OCI-M1 (cell line): ENCODE results near the gene PDLIM1.
"Not testable (repeated sequence)": the region's sequence is repeated elsewhere in the genome, so short reads cannot be mapped to it uniquely, and the experiment has no call there.

Source experiments
- DNase-seq: peaks from one replicate; lab custom pipeline; 2025; lab: John Stamatoyannopoulos, UW

PDLIM1 gene

DNA sequence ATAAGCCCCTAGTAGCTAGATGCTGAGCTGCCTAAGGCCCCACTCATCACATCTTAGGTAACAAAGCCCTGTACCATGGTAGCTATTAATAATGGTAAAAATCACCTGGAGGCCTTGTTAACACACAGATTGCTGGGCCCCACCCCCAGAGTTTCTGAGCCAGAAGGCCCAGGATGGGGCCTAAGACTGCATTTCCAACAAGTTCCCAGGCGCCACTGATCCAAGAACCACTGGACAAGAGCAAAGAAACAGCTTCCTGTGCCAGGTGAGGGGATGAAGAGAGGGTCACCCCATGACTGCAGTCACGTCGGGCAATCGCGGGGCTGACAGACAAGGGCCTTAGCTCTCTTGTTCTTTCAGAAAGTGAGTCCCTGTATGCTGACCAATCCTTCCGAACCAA is 50.0 kb downstream of the PDLIM1 start:
- DNase-seq, result no peak

DNA sequence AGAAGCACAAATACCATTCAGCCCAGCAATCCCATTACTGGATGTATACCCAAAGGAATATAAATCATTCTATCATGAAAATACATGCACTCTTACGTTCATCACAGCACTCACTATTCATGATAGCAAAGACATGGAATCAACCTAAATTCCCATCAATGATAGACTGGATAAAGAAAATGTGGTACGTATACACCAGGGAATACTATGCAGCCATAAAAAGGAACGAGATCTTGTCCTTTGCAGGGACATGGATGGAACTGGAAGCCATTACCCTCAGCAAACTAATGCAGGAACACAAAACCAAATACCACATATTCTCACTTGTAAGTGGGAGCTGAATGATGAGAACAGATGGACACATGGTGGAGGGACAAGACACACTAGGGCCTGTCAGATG is 50.7 kb downstream of the PDLIM1 start:
- DNase-seq, result not testable (repeated sequence)

DNA sequence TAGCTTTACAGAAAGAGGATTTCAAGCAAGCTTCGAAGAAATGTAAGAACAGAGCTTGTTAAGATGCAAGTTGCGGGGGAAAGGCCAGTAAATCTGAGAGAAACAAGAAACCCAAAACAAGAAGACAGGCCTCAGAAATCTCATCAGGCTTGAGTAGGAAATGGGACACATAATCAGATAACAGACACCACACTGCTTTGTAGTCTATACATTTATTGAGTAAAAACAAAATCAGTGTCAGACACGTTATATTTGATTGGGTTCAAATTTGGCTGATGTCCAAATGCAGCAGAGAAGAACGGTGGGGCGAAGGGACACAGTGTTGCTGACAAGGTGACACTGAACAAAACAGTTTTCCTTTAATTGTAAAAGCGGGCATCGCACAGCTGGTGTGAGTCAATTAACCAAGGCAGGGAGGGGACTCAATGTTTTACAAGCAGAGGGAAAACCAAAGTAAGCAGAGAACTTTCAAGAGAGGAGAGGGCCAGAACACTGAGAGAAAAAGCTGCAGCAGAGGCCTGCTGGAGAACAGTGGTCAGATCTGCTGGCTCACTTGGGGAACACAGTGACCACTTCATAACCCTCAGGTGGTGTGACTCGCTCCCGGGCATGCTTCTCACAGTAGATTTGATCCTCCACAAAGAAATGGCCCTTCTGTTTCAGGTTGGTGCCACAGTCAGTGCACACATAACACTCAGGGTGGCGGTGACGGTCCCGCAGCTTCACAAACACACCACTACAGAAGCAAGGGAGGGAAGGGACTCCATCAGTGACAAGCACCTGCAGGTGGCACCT is 53.2 kb downstream of the PDLIM1 start:
- DNase-seq, result no peak

DNA sequence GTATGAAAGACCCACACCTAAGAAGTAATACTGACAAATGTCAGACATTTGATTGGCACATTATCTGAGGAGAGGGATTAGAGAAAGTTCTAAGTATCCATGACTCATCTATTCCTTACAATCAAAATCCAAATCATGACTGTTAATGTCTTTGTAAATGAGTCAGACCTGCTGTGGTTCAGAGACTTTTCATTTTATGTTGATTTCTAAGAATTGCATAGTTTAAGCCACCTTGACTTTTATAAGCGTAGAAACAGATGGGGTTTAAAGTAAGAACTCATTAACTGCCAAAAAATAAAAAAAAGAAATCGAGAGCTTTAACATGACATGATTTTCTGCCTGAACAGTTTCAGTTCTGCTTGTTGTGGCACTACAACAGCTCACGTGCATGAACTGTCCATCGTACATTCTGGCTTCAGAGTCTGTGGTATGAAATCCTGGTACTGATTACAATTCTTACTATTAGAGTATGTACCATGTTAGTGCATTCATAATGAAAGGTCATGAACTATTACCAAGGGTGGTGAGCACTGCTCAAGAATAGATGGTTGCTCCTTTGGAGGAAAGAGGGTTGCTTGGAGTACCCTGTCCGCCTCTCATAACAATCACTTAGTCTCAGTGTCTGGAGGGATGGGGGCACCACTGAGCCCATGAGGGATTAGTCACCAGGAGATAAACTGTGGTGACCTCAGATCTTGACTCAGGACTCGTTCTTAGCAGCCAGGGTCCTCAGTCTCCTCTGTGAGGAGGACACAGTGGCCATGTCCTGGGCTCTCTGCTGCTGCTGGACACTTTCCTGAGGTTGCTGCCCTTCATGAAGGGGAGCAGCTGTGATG is 54.5 kb downstream of the PDLIM1 start:
- peak; percentile 80 for DNase-seq

DNA sequence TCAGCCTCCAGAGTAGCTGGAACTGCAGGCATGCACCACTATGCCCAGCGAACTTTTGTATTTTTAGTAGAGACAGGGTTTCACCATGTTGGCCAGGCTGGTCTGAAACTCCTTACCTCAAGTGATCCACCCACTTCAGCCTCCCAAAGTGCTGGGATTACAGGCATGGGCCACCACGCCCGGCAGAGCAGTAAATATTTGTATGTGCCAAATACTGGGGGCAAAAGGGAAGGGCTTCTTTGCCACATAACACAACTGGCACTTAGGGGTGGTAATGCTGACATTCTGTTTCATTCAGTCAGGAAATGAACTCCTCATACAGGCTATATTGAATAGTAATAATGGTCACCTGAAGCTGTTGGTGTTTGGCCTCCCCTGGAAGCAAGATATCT is 55.1 kb downstream of the PDLIM1 start:
- DNase-seq, result no peak

DNA sequence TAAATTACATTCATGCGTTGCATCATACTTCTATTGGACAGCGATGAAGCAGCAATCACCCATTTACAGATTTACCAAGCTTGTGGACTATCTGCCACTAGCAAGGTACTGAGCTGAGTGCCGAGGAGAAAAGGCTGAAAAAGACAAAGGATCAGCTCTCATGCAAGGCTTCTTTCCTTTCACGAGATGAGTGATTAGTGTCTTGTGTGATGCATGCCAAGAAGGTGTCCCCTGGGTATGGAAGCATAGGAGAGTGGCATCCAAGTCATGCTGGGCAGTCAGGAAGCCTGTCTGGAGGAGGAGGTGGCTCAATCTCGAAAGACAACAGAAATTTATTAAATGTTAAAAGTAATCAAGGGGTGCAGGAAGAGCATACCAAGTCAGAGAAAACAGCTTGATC is 55.9 kb downstream of the PDLIM1 start:
- no peak for DNase-seq

DNA sequence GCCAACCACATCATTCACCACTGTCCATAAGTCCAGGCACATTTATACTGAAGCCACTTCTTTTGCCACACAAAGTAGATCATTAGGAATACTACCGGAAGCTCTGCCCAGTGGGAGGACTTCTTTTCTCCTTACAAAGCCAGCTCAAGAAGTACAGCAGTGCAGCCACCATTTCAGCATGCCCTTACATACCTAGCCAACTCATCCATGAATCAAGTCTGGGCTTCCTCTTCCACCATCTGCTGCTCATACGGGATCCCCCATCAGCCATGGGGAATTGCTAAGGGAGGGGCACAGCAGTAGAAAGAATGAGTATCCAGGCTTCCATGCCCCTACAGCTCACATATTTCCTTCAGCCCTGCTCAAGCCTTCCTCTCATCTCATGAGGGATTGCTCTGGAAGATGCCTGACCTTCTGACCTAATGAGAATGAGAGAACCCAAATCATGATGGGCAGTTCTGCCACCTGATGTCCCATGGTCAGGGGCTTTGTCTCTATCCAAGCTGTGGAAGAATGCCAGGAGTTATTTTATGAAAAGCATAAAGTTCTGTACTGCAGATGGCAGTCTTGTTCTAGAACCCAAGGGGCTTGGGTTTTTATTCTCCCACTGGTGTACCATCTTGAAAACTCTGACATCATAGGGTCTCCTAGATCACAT is 57.3 kb downstream of the PDLIM1 start:
- no peak for DNase-seq

DNA sequence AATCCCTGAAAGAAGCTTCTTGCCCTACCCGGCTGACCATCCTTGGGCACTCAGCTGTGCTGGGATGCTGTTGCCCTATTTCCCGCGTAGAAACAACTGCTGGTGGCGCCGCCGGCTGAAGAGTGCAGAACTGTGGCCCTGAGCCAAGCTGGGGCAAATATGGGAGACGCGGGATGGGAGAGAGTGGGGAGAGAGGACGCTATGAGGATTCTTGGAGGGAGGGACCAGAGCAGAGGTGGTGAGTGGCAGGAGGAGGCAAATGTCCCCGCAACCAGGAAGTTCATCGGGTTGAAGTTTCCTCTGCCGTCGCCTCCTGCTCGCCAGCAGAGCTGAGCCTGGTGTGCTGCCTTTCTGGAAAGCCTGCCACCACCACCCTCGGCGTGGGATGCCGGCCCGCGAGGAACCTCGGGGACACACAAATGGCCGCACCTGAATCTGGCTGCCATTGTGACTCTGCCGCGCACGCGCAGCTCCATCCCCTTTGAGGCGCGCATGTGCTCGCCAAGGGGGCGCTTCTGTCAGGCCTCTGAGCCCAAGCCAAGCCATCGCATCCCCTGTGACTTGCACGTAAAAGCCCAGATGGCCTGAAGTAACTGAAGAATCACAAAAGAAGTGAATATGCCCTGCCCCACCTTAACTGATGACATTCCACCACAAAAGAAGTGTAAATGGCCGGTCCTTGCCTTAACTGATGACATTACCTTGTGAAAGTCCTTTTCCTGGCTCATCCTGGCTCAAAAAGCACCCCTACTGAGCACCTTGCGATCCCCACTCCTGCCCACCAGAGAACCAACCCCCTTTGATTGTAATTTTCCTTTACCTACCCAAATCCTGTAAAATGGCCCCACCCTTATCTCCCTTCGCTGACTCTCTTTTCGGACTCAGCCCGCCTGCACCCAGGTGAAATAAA is 59.9 kb downstream of the PDLIM1 start:
- not testable (repeated sequence) for DNase-seq

DNA sequence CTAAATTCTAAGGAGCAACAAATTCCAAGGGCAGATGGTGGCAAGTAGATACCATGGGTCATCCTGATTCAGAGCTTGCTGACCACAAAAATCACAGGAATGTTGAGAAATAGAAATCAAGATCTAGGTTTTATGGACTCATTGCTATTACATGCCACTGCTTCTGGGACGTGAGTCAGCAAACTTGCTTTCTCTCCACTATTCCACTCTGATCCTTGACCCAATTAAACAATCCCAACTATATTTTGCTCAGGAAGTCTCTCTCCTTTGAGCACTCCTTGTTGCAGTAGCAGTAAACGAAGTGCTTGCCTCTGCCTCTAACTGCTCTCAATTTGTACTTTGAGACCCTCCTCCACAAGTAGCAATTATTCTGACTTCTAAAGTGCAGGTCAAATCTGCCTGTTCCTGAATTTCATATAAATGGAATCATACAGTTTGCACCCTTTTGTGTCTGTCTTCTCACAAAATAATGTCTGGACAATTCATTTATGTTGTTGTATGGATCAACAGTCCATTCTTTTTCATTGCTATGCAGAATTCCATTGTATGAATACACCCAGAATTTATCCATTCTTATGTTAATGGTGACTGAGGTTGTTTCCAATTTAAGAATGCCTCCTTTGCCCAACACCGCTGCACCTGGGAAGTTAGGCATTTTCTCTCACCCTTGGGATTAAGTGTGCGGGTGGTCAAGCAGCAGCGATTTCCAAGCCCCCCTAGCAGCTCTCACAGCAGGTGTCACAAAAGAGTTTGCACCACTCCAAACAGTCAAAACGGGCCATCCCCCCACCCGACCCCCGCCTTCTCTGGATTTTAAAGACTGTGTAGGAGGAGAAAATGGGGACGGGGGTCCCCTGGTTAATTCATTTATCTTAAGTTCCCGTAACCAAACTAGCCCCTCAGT is 60.8 kb downstream of the PDLIM1 start:
- peak; percentile 41 for DNase-seq

DNA sequence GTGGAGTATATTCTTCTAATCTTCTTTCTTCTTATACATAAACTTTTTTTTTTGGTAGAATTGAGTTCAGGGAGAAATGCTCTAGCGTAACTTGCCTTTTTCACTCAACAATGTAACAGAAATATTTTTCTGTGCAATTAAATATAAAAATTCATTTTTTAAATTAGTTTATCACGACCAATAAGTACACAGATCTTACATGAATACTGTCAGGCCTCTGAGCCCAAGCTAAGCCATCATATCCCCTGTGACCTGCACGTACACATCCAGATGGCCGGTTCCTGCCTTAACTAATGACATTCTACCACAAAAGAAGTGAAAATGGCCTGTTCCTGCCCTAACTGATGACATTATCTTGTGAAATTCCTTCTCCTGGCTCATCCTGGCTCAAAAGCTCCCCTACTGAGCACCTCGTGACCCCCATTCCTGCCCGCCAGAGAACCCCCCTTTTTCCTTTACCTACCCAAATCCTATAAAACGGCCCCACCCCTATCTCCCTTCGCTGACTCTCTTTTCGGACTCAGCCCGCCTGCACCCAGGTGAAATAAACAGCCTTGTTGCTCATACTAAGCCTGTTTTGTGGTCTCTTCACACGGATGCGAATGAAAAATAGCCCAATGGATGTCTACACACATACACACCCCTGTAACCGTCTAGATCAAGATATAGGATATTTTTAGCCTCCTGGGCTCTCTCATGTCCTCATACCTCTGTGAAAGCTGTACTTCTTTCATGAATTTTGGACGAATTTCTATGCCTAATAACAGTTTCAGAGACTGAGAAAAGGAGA is 61.7 kb downstream of the PDLIM1 start:
- not testable (repeated sequence) for DNase-seq

DNA sequence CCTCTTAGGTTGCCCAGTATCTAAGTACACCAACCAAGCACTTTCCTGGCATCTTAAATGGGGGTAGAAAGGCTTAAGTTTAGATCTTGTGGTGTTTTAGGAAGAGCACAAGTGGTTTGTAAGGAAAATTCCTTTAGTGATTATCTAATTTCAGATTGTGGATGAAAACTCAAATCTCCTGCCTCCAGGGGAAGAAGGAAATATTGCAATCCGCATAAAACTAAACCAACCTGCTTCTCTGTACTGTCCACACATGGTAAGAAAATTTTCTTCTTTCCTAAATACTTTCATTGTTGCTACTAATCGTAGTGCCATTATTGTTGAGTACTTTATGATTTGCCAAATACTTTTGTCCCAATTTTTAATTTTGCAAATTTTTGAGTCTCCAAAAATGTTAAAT is 65.7 kb downstream of the PDLIM1 start:
- peak; percentile 19 for DNase-seq

DNA sequence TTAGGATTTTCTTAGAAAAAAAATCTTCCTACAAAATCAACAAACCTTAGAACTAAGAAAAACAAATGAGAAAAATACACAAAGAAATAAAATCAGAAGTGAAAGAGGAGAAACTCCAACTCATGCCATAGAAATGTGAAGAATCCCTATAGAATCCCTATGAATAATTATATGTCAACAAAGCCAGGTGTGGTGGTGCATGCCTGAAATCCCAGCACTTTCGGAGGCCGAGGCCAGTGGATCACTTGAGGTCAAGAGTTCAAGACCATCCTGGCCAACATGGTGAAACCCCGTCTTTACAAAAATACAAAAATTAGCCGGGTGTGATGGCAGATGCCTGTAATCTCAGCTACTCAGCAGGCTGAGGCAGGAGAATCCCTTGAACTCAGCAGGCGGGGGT is 69.7 kb downstream of the PDLIM1 start:
- no peak for DNase-seq

DNA sequence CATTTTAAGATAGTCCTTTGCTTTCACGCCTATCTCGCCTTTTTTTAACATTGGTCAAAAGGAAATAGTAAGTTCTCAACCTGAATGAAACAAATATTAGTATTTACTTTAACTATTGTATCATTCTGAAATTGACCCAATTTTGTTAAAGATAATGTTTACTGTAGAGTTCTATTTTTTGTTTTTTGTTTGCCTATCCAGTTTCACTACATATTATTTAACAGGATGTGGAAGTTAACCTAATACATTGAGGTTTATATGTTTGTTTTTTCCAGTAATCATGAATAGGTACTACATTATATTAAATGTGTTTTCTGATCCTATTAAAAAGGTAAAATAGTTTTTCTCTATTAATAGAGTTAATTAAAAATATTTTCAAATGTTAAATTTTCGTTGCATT is 70.3 kb downstream of the PDLIM1 start:
- DNase-seq, result no peak

DNA sequence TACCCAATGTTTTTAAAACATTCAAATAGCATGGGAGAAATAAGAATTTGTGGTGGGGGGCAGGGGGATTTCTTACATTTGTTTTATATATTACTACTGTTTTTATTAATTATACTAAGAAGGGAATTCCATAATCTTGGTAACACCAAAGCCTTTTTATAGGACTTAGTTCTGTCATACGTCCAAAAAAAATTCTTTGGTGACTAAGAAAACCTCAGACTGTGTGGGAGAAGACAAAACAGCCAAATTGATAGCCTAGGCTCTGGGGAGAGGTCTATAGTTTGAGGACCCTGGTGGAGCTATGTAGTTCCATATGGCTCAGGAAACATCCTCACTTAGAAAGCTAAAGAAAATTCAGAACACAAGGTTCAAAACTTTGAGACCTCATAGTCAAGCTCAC is 73.3 kb downstream of the PDLIM1 start:
- DNase-seq, result no peak

DNA sequence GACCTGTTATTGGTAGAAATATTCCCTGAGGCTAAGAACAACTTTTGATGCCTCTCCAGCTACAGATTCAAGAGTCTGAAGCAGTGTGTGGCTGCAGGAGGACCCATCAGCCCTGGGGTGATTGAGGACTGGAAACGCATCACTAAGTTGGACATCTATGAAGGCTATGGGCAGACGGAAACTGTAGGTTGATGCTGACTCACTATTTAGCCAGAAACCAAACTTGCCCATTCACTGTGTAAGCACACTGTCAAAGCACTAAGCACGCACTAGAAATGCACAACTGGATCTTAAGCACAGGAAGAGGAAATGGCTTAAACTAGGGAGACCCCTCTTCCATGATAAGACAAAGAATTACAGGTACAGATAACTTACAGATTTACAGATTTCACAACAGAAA is 76.0 kb downstream of the PDLIM1 start:
- DNase-seq, result peak; percentile 71

DNA sequence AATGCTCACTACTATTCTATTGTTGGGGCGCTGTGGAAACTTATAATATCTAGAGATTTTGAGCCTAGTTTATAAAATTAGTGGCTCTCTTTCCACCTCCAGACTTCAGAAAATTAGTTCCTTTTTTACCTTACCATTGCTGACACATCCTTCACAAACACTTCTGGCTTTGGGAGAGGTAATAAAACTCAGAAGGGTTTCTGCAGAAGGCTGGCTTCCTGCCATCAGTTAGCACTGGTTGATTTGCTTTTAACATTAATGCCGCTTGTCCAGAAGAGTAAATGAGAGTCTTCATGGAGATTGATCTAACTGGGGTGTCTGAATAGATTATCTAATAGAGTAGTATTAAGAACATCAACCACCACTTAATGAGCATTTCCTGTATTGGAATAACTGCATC is 76.4 kb downstream of the PDLIM1 start:
- DNase-seq, result no peak

DNA sequence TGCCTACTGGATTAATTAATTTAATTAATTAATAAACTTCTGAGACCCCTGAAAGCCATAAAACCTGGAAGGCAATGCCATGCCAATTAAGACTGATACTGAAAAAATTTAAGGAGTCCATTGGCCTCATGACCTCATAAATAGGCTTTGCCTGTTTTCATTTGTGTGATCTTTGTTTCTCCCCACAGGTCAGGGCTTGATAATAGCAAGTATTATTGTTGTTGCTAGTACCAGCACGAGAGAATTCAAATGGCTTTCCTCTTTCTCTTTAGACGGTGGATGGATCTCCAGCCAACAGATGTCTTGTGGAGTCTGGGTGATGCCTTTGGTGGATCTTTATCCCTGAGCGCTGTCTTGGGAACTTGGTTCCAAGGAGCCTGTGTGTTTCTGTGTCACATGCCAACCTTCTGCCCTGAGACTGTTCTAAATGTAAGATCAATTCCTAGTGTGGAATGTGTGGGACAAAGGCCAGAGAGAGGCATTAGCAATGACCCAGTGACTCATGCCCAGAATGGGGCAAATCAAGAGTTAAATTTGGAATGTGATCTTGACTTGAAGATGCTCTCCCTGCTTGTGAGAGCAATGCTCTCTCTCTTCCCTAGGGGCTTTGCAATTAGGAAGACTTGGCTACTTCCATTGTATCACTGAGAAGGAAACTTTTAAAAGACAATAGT is 79.1 kb downstream of the PDLIM1 start:
- no peak for DNase-seq

DNA sequence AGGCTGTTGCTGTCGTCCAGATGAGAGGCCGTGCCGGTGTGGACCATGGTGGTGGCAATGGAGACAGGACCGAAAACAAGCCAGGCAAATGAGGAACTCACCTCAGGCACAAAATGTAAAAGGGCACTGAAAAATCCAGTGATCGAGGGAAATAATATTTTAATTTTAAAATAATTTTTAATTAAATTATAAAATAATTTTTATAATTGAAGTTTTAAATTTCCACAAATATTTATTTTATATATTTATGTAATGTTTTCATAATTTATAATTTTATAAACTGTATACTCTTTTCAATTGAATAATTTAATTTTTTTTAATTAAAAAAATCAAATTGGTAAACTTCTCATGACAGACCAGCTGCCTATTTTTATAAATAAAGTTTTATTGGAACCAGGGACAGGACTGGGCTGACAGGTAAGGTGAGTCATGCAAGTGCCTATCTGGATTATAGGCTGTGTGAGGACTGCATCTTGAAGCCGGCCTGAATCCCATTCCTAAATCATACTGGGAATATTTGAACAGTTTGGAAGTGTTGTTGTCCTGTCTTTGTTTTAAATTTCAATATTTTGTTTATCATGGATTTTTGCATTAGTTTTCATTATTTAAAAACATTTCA is 81.2 kb downstream of the PDLIM1 start:
- no peak for DNase-seq
